A549 treated with AZD9567 at 1 μM for 4 hours (cell line): ENCODE results near the gene LRRC2. TPM values are rescaled to one million over a fixed set of nuclear protein-coding genes. Genes with fewer than 3 reads are reported as not detected.

Experiments used
- total RNA-seq: library from RNA; stranded (reverse); fragments of 200-300 nt; extraction: Qiagen RNA extraction; gene quantifications from 5 replicates; pipeline ENCODE4 v1.2.3, GENCODE V29; 2022; ENCODE audit not compliant: insufficient read depth

The LRRC2 gene, protein sequence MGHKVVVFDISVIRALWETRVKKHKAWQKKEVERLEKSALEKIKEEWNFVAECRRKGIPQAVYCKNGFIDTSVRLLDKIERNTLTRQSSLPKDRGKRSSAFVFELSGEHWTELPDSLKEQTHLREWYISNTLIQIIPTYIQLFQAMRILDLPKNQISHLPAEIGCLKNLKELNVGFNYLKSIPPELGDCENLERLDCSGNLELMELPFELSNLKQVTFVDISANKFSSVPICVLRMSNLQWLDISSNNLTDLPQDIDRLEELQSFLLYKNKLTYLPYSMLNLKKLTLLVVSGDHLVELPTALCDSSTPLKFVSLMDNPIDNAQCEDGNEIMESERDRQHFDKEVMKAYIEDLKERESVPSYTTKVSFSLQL
- 0.01 TPM in 1 of 5 replicates, not detected in the others for total RNA-seq

DNA sequence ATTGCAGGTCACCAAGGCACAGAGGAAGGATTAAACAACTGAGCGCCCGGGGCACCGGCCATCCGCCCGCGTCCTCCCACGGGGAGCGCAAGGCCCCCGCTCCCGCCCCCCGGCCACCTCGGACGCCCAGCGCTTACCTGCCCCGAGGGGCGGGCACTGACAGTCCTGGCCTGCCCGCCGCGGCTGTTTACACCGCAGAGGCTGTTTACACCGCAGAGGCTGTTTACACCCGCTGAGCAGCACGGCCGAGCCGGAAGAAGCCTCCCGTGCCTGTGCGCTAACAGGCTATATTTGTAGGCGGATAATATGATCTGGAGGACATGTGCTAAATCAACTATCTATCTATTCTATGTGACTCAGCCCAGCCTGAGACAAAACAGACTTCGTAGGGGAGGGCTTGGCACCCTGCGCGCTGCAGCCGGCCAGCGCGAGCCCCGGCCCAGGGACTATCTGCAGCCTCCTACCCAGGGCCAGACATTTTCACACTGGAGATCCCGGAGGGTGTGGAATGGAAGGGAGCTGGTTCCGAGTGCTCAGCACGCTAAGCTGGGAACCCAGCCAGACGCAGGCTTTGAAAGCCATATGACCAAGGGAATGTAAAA is at the start of gene LRRC2:
Gene LRRC2 (minus strand): TSS at position 263 of the 602 bp plus-strand sequence. CDS start 14,711 bp downstream, outside the sequence.

DNA sequence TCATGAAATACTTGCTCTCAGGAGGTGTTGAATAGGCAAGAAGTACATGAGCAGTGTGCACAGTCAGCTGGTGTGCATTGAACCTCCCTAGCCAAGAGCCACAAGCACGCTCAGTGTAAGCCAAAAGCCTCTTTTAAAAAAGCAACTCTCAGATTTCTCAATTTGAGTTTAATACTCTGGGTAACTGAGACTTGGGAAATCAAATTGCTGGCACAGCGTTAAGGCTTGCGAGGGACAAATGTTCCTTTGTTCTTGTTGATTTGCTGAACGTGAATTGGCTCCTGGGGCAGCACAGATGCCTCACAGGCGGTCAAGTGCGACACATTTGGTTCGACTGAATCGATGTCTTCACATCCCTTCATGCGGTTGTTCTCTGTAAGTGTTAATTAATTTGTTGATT is 46.2 kb upstream of the LRRC2 start, which contains the start of gene FAM240A:
Gene FAM240A (plus strand): TSS at position 202 of the 400 bp plus-strand sequence. CDS start 159 bp downstream, at position 361.

DNA sequence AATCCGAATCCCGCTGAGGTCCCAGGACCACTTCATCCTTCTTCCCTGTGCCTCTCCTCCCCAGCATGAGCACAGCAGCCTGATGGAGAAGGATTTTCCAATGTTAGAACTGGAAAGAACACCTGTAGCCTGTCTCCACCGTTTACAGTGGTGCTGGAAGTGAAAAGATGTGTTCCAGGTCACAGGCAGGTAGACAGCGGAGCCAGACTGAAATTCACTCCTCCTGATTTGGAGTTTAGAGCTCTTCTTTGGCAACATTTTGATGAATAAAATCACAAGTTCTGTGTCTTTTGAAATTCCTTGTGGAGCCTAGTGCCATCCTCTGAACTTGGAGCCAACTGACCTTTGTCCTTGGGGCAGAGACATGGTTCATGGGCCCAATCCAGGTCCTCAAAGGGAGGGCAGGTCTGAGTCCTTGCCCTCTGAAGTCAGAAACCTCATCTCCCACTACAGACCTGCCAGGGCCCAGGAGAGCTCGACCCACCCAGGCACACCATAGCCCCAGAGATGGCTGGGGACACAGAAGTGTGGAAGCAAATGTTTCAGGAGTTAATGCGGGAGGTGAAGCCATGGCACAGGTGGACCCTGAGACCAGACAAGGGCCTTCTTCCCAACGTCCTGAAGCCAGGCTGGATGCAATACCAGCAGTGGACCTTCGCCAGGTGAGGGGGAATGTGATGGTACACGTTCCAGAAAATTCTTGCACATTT is 68.4 kb downstream of the LRRC2 start, which contains the start of gene RTP3:
Gene RTP3 (plus strand): TSS at position 421 of the 710 bp plus-strand sequence. CDS start 87 bp downstream, at position 508.

Other genes starting within 250 kb of the LRRC2 start
- not detected in 5 replicates for gene CCR2, start 212.2 kb downstream of the LRRC2 start, total RNA-seq
- gene CCR5, start 195.4 kb downstream of the LRRC2 start, total RNA-seq, result not detected in 5 replicates
- gene CCRL2, start 159.0 kb downstream of the LRRC2 start, total RNA-seq, result 0.05 to 0.11 TPM (median 0.09 TPM) in 4 of 5 replicates, not detected in the other
- 0.05 TPM in 1 of 5 replicates, not detected in the others for gene LTF, start 101.4 kb downstream of the LRRC2 start, total RNA-seq
- gene RTP3, start 68.3 kb downstream of the LRRC2 start, total RNA-seq, result not detected in 5 replicates
- gene FAM240A, start 46.2 kb upstream of the LRRC2 start, total RNA-seq, result not detected in 5 replicates
- 6.9 to 9.9 TPM (median 8.0 TPM) in 5 replicates for gene ALS2CL, start 127.4 kb upstream of the LRRC2 start, total RNA-seq
- 0.07 to 0.20 TPM (median 0.12 TPM) in 4 of 5 replicates, not detected in the other for gene TMIE, start 135.1 kb upstream of the LRRC2 start, total RNA-seq
- not detected in 5 replicates for gene PRSS50, start 151.6 kb upstream of the LRRC2 start, total RNA-seq